GM18499 (cell line): ENCODE measurements around the gene SFN.
"Not testable (repeated sequence)": the region's sequence is repeated elsewhere in the genome, so short reads cannot be mapped to it uniquely, and the experiment has no call there.

Source experiments
- ATAC-seq: cut with Tn5 transposase; IDR thresholded peaks from one replicate; pipeline ENCODE4 v1.9.1; 2021; ENCODE audit warnings: moderate number of reproducible peaks; ENCODE audit not compliant: insufficient read depth, unreplicated experiment

Gene SFN

GRCh38 chr1:26838474-26839338 is 24.2 kb upstream of the SFN start:
- ATAC-seq: peak; percentile 82

DNA sequence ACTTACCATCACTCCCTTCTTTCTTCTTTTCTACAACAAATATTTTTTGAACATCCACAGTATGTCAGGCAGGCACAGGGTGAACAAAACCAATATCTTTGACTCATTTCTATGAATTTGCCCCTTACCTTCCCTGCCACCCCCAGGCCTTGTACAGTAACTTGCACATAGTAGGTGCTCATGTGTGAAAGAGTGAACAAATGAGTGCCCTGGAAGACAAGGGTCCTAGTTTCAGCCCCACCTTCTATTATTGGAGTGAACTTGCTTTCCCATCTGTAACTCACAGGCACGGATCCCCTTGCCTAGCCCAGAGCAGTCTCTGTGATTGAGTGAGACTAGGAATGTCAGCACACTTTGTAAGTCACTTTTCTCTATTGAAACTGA is 23.6 kb upstream of the SFN start:
- ATAC-seq: no peak

- no peak for ATAC-seq
These were observed 23.2 kb upstream of the SFN start for GRCh38 chr1:26839779-26840178.

- ATAC-seq: no peak
These were observed 18.3 kb upstream of the SFN start for GRCh38 chr1:26844424-26845196.

DNA sequence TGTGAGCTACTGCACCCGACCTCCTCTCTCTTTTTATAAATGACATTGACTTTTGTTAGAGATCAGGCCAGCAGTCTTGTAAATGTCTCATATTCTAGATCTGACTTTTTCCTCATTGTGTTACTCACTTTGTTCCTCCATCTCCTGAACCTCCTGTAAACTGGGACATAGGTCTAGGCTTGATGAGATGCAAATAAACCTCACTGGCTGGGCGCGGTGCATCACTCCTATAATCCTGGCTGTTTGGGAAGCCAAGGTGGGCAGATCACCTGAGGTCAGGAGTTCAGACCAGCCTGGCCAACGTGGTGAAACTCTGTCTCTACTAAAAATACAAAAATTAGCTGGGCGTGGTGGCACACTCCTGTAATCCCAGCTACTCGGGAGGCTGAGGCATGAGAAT is 15.1 kb upstream of the SFN start:
- not testable (repeated sequence) for ATAC-seq

GRCh38 chr1:26848499-26848898 is 14.4 kb upstream of the SFN start:
- no peak for ATAC-seq

- ATAC-seq: no peak
These were observed 13.8 kb upstream of the SFN start for GRCh38 chr1:26848941-26849774.

- ATAC-seq: no peak
These were observed 11.8 kb upstream of the SFN start for GRCh38 chr1:26851106-26851684.

DNA sequence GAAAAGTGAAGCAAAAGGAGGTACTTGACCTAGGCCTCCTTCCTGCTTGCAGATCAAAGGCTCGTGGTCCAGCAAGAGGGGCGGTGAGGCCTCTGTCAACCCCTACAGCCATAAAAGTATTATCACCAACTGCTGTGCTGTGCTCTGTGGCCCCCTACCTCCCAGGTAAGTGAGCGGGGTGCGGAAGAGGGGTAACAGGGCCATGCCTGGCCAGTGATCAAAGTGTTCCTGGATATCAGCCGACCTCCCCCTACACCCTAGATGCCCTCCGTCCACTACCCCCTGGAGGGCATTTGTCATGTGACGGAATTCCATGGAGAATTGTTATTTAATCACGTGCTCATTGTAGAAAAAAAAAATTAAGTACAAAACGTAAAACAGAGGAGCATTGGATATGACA is 10.2 kb upstream of the SFN start:
- ATAC-seq: no peak

- no peak for ATAC-seq
These were observed 9.8 kb upstream of the SFN start for GRCh38 chr1:26853156-26853555.

DNA sequence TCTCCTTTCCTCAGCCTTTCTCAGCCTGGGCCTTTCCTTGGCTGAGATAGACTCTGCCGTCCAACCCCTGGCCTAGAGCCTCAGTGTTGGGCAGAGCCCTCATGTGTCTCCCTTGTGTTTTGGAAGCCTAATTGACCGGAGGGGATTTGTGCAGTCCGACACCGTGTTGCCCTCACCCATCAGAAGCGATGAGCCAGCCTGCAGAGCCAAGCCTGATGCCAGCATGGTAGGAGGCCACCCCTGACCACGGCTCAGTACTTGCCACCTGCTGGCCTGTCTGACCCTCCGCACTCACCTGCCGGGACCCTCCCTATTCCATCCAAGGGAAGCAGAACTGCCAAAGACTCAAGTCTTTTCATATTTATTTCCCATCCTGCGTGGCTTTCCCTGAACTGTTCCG is 9.3 kb upstream of the SFN start:
- ATAC-seq: no peak

GRCh38 chr1:26854906-26855305 is 8.0 kb upstream of the SFN start:
- ATAC-seq: no peak

DNA sequence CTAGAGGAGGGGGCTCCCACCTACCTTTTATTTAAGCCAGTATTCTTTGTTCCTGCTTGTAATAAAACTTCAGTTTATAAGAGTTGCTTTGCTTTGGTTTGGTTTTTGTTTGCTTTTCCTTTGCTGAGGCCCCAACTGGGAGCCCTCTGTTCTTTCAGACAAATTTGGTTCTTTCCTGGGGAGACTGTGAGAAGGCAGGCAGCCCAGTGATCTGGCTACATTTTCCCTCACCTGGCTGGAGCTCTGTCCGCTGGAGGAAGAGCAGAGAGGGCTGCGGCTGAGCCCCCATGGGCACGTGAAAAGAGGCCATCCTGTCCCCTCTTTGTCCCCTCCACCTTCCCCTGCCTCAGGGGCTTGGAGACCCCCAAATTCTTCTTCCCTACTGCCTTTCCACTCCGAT is 7.3 kb upstream of the SFN start:
- ATAC-seq: no peak

- no peak for ATAC-seq
These were observed 6.8 kb upstream of the SFN start for GRCh38 chr1:26856181-26856580.

DNA sequence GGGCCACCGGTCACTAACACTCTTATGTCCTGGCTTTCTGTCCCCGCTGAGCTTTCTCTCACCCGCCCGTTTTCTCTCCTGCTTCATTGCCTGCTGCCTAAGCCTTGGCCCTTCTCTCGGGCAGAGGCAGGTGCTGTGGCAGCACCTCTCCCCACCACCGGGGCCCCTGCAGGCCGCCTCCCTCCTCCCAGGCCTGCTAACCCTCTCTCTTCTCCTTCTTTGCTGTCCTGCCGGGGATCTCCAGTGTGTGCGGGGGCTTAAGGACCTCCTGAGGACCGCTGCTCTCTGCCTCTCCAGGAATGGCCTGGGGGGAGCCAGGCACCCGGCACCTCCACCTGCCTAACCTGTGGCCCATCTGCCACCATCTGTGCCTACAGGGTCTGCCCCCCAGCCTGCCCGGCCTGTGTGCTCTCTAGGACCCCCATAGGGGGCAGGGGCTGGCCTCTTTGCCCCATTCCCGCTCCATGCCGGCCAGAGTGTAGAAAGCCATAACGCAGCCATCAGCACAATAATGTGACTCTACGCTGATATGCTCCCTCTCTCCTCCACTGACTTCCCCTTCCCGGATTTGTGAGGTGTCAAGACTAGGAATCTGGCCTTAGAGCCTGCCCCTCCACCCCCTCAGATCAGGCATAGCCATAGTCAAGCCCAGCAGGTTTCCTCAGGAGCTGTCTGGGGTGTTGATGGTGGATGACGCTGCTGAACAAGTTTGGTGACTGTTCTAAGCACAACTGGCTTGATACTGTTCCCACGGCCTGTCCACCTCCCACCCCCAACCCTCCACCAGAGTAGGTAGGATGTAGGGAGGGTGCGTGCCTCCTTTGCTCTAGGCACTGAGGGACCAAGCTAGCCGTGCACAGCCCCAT is 6.1 kb upstream of the SFN start:
- ATAC-seq: no peak

DNA sequence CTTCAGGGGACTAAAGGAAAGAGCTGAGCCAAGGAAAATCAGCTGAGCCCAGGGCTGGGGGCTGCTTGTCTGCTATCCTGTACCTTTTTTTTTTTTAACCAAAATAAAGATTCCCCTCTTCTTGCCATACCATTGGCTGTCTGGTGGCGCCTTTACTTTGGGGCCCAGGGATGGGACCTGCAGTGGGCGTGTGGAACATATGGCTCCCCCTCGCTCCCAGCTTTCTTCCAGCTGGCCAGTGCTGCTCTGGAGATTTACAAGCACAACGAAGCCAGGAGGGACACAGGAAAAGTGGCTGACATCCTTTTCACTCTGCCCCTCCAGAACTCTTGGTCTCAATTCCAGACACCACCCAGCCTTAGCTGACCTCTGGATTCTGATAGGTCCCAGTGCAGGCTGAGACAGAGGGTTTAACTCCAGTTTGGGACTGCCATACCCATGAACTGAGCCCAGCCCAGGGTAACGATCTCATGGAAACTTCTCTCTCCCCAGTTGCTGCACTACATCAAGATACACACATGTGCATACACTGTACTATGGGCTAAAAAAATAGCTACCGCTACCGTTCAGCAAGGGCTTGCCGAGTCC is 5.4 kb upstream of the SFN start:
- no peak for ATAC-seq

- ATAC-seq: no peak
These were observed 4.8 kb upstream of the SFN start for GRCh38 chr1:26858160-26858559.

DNA sequence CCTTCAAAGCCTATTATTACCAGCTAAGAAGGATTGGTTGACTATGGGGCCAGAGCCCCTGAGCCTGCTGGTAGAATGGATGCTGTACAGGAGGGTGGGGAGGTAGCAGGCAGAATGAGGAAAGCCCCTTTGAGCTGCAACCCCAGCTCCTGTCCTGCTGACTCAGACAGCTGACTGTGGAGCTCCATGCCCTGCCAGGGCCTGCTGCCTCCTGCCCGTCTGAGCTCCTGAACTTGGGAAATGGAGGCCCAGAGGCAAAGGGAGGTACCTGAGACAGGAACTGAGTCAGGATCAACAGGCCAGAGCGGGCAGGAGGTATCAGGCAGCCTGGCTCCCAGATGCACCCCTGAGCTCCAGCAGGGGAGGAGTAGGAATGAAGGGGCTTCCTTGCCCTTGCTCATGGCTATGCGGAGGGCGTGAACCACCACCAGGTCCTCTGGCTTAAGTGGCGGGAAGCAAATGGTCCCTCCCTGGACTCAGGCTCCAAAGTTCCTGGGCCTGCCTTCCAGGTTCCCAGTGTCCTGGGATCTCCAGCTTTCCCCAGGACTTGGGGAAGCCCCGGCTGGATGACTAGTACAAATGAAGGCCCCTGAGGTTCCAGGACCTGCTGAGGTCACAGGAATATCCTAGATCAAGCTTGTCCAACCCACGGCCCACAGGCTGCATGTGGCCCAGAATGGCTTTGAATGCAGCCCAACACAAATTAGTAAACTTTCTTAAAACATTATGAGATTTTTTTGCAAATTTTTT is 3.9 kb upstream of the SFN start:
- no peak for ATAC-seq
